GM23338 (cell line): Measurements from ENCODE around the gene SF3A1. TPM values are rescaled to one million over a fixed set of nuclear protein-coding genes. Genes with fewer than 3 reads are reported as not detected.

Experiments used
- CREB1 ChIP-seq: fragments of 250-450 bp; sonication (Bioruptor Pico); IDR thresholded peaks from 2 replicates; pipeline ENCODE4 v1.5.0; 2020; ENCODE audit warnings: low read depth, mild to moderate bottlenecking, moderate library complexity
- CTCF ChIP-seq, 2 experiments: fragments of 200-600 bp in 1 of 2; sonication (generic) in 1 of 2; conservative IDR thresholded peaks; 2 replicates each; pipeline versions ENCODE4 v1.5.1 to v1.6.1; 2016 to 2017; ENCODE audit warnings: antibody characterized with exemption in 2 of 2, low read depth in 2 of 2, mild to moderate bottlenecking in 2 of 2, moderate library complexity in 1 of 2
- ETS1 ChIP-seq: IDR thresholded peaks from 2 replicates; pipeline ENCODE4 v1.6.1; 2016; ENCODE audit warnings: antibody characterized with exemption
- EZH2 ChIP-seq: fragments of 200-600 bp; sonication (generic); IDR thresholded peaks from one replicate; pipeline ENCODE4 v1.8.0; 2017; ENCODE audit warnings: antibody characterized with exemption, mild to moderate bottlenecking, low read depth; ENCODE audit not compliant: unreplicated experiment
- EZH2phosphoT487 ChIP-seq: fragments of 200-600 bp; sonication (generic); IDR thresholded peaks from one replicate; pipeline ENCODE4 v1.8.1; 2018; ENCODE audit warnings: antibody characterized with exemption; ENCODE audit not compliant: unreplicated experiment
- JUNB ChIP-seq: IDR thresholded peaks from one replicate; pipeline ENCODE4 v1.6.1; 2016; ENCODE audit warnings: antibody characterized with exemption; ENCODE audit not compliant: unreplicated experiment
- STAT1 ChIP-seq: IDR thresholded peaks from one replicate; pipeline ENCODE4 v1.6.1; 2016; ENCODE audit warnings: antibody characterized with exemption; ENCODE audit not compliant: unreplicated experiment
- ZNF331 ChIP-seq: fragments of 250-450 bp; sonication (Bioruptor Pico); IDR thresholded peaks from 2 replicates; pipeline ENCODE4 v1.5.0; 2020; ENCODE audit warnings: low read depth, mild to moderate bottlenecking, moderate library complexity
- ZNF462 ChIP-seq: fragments of 250-450 bp; sonication (Bioruptor Pico); IDR thresholded peaks from 2 replicates; pipeline ENCODE4 v1.5.0; 2020; ENCODE audit warnings: mild to moderate bottlenecking, moderate library complexity
- polyA plus RNA-seq: library from polyadenylated mRNA; unstranded; fragments of >200 nt; fragmentation: Nextera tagmentation; extraction: Ambion mirVana; gene quantifications from 2 replicates; pipeline ENCODE4 v1.2.1, GENCODE V29; 2016
- total RNA-seq: library from RNA; depleted of rRNA; stranded (reverse); fragments of >200 nt; shearing (Covaris generic); gene quantifications from 2 replicates; pipeline ENCODE4 v1.2.3, GENCODE V29; 2014

Gene SF3A1
- total and polyA plus RNA-seq, 2 experiments from 2014 or later: 107 to 108 TPM

GRCh38 chr22:30406400-30406799 is 49.7 kb upstream of the SF3A1 start (continued):
- no peak for TF ChIP-seq ZNF462
- TF ChIP-seq EZH2: no peak
- TF ChIP-seq STAT1: no peak
- no peak for TF ChIP-seq JUNB
- TF ChIP-seq ETS1: no peak
- no peak for TF ChIP-seq CTCF (conservative IDR thresholded peaks at IDR 0.05; ENCODE audit: low read depth in 2 of 2)
- no peak for TF ChIP-seq ZNF331
- TF ChIP-seq CREB1 (CRISPR knock-in tag): no peak
- no peak for TF ChIP-seq EZH2phosphoT487
